Endothelial cell of umbilical vein (primary cell): Measurements from ENCODE around the gene SNAP25.

ENCODE experiments used
- EZH2 ChIP-seq: IDR thresholded peaks from 2 replicates; pipeline ENCODE4 v1.6.1; 2012; ENCODE audit warnings: borderline replicate concordance, low read depth, mild to moderate bottlenecking, moderate library complexity, low read length, inconsistent platforms; ENCODE audit not compliant: severe bottlenecking
- GATA2 ChIP-seq: IDR thresholded peaks from 2 replicates; pipeline ENCODE4 v1.7.0; 2011; ENCODE audit warnings: low read depth, mild to moderate bottlenecking, moderate library complexity, mixed read lengths, low read length; ENCODE audit not compliant: insufficient read length, insufficient read depth
- POLR2A ChIP-seq: IDR thresholded peaks from 2 replicates; pipeline ENCODE4 v1.6.1; 2012; ENCODE audit warnings: low read depth, mild to moderate bottlenecking, control low read depth, low read length
- POLR2AphosphoS5 ChIP-seq: IDR thresholded peaks from 2 replicates; pipeline ENCODE4 v1.6.1; 2012; ENCODE audit warnings: low read depth, mild to moderate bottlenecking, control low read depth, low read length, moderate library complexity; ENCODE audit not compliant: insufficient read depth
- TF ChIP-seq, protein P1 (sequence below), 2 donors: IDR thresholded peaks; 1 replicate in 1 of 2; 2 replicates in 1 of 2; pipeline ENCODE4 v1.5.1; 2011; ENCODE audit warnings: low read length in 2 of 2, mild to moderate bottlenecking in 2 of 2, moderate library complexity in 2 of 2, control low read depth in 1 of 2, inconsistent platforms in 1 of 2, low read depth in 1 of 2; ENCODE audit not compliant: insufficient read depth in 1 of 2; ENCODE audit errors: extremely low read depth in 1 of 2

GRCh38 chr20:10185741-10186558 lies 32.7 kb upstream of the SNAP25 start:
- TF ChIP-seq, protein P1, sequence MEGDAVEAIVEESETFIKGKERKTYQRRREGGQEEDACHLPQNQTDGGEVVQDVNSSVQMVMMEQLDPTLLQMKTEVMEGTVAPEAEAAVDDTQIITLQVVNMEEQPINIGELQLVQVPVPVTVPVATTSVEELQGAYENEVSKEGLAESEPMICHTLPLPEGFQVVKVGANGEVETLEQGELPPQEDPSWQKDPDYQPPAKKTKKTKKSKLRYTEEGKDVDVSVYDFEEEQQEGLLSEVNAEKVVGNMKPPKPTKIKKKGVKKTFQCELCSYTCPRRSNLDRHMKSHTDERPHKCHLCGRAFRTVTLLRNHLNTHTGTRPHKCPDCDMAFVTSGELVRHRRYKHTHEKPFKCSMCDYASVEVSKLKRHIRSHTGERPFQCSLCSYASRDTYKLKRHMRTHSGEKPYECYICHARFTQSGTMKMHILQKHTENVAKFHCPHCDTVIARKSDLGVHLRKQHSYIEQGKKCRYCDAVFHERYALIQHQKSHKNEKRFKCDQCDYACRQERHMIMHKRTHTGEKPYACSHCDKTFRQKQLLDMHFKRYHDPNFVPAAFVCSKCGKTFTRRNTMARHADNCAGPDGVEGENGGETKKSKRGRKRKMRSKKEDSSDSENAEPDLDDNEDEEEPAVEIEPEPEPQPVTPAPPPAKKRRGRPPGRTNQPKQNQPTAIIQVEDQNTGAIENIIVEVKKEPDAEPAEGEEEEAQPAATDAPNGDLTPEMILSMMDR (IDR thresholded peaks at IDR 0.05; ENCODE audit: extremely low read depth in 1 of 2, insufficient read depth in 1 of 2, low read depth in 1 of 2, low read length in 2 of 2) = no peak
- TF ChIP-seq EZH2 = no peak
- no peak for TF ChIP-seq POLR2A
- no peak for TF ChIP-seq POLR2AphosphoS5
- TF ChIP-seq GATA2 = no peak
